GM19463 (cell line): ENCODE data around the gene NPHP4.
"Not testable (repeated sequence)": the region's sequence is repeated elsewhere in the genome, so short reads cannot be mapped to it uniquely, and the experiment has no call there.

Source experiments
- ATAC-seq: cut with Tn5 transposase; IDR thresholded peaks from one replicate; pipeline ENCODE4 v1.9.1; 2021; ENCODE audit warnings: mild to moderate bottlenecking, moderate library complexity; ENCODE audit not compliant: unreplicated experiment

The NPHP4 gene

DNA sequence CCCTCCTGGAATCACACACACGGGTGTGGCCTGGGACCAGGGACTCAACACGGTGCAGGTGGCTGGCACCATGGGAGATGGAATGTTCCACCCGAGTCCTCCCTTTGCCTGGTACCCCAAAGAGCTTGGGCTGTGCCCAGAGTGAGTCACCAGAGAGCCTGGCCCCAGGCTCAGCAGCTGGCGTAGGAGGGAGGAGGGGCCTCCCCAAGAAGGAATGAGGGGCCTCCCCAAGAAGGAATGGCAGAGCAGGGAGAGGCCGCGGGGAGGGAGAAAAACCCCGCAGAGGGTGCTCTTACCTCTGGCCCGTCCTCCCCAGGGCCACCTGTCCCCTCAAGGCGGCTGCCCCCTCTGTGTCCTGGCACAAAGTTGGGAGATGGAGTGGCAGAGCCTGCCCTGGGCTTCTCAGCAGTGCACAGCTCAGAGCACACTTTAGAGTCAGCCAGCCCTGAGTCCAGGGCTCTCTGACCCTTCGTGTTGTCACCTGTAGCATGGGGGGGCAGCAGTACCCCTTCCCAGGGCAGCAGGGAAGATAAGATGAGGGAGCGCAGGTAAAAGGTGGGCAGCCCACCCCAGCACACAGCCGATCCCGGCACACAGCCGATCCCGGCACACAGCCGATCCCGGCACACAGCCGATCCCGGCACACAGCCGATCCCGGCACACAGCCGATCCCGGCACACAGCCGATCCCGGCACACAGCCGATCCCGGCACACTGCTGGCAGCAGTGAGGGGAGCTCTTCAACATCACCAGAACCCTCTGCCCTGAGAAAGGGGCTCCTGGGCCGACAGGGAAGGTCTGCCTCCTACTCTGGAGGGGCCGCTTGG lies 33.3 kb upstream of the NPHP4 start:
- no peak for ATAC-seq

DNA sequence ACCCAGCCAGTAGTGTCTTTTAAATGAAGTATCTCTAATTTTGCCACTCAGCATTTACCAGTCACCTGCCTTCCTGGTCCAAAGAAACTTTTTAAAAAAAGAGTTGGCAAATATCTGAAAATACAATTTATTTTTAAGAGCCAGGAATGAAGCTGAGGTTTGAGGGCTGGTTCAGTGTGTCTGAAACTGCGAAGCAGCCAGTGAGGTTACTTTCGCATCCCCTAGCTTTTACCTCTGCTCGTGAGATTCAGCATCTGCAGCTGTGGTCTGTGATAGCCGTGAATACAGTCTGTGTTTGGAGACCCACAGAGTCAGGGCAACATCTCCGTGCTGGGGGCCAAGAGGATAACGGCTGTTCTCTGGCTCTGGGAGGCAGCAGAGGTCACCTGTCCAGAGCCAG lies 32.2 kb upstream of the NPHP4 start:
- no peak for ATAC-seq

DNA sequence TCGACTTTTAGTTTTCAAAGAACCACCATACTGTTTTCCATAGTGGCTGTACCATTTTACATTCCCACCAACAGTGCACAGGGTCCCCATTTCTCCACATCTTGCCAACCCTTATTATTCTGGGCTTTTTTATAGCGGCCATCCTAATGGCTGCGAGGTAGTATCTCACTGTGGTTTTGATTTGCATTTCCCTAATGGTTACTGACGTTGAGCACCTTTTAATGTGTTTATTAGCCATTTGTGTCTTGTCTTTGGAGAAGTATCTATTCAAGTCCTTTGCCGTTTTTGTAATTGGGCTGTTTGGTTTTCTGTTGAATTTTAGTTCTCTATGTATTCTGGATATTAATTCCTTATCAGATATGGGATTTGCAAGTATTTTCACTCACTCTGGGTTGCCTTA lies 31.1 kb upstream of the NPHP4 start:
- ATAC-seq, result no peak

DNA sequence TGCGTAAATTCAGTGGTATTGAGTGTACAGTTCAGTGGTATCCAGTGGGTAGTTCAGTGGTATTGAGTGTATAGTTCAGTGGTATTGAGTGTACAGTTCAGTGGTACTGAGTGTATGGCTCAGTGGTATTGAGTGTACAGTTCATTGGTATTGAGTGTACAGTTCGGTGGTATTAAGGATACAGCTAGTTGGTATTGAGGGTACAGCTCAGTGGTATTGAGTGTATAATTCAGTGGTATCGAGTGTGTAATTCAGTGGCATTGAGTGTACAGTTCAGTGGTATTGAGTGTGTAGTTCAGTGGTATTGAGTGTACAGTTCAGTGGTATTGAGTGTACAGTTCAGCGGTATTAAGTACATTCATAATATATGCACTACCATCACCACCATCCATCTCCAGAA lies 30.0 kb upstream of the NPHP4 start:
- ATAC-seq, result no peak

DNA sequence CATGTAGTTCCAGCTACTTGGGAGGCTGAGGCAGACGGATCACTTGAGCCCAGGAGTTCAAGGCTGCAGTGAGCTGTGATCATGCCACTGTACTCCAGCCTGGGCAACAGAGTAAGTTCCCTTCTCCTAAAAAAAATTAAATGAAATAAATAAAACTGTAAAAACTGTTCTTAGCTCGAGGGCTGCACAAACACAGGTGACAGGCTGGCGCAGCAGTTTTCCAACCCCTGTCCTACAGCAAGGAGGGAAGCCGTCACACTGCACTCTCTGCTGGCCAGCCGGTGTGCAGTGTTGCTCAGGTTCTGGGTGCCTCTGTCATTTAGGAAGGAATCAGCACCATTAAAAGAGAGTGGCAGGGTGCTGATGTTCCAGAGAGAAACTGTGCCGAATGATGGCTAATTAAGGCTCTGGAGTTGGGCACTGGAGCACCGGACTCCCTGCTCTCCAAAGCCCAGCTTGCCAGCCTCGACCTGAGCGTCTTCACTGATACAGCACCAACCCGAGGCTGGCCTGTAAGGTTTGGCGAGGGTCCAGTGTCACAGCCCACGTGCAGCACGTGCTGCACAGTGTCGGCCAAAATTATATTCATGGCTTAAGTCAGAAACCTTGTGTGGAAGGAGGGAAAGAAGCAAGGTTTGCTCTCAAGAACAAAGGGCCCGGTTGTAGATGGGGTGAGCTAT lies 27.1 kb upstream of the NPHP4 start:
- ATAC-seq, result no peak

DNA sequence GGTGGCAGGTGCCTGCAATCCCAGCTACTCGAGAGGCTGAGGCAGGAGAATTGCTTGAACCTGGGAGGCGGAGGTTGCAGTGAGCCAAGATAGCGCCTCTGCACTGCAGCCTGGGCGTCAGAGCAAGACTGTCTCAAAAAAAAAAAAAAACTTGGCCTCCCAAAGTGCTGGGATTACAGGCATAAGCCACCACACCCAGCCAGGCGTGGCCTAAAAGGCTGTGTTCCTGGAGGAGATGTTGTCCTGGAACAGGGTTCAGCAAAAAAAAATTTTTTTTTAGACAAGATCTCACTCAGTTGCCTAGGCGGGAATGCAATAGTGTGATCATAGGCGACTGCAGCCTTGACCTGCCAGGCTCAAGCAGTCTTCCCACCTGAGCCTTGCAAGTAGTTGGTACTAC lies 25.4 kb upstream of the NPHP4 start:
- ATAC-seq, result not testable (repeated sequence)

DNA sequence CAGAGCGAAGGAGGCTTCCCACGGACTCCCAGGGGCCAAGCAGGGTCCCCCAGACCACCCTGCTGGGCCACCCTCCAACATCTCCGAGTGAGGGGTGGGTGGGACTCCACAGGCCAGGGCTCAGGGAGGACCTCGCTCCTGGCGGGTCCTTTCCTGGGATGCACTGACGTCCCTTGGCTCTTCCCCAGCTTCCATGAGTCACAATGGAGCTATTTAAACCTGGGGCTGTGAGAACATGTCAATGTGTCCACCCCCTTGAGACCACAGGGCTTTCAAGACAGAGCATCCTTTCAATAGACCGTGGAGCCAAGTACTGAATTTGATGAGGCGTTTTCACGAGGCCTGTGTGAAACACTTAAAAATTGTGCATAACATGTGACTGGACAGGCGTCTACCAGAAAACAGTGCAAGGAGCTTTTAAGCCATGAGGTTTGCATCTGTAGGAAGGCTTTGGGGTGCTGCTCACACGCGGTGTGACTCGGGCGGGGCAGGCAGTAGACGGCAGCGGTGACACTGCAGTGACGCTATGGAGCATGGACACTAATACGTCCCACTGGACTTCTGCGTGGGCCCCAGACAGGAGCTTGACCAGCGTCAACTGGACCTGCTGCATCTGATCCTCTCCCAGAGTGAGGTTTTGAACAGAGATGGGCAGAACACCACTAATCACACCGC lies 24.1 kb upstream of the NPHP4 start:
- ATAC-seq, result no peak

DNA sequence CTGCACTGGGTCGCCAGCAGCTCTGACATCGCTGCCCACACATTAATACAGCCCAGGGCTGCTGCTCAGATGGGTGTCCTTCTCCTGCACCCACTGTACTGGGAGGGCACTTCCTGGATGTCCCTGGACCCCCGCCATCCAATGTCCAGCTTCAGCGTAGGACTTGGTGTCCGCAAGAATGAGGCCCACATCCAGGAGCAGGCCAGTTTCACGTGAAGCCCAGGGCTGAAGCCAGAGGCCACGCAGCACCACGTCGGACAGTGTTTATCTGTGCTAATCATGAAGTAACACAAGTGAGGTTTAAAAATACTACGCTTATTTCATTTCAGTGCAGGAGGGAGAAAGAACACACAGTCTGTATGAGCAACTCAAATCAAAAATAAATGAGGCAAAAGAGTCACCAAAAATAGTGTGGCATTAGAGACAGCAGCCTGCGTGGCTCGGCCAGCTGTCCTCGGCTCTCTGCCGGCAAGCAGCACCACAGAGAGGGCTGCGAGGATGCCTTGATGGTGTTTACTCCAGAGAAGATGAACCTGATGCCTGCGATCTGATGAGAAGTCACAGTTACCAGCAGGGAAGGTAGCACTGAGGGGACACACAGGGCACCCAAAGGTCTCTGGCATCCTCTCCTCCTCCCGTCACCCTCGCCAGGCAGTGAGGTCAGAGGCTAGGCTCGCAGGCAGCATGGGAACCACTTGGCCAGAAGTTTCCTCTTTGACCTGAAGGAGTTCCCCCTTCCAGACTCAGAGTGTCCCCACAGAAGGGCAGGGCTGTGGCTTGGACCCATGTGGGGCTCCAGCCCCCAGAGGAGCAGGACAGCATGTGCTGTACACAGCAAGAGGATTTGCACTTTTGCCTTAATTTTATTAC lies 22.1 kb upstream of the NPHP4 start:
- no peak for ATAC-seq

DNA sequence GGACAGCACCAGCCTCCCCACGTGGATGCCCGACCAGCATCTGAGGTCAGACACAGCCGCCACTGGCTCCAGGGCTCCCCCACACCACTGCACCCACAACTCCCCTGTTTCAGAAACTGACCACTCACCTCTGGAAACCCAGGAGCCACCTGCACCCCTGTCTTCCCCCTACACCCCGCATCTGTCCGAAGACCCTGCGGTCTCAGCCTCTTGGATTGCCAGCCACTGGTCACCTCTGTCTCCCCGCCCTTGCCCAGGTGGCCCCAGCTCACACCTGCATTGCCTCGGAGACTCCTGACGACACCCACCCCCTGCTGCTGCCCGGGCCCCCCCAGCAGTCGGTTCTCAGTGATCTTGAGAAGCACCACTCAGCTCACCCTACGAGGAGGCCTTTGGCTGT lies 21.3 kb upstream of the NPHP4 start:
- ATAC-seq, result no peak

DNA sequence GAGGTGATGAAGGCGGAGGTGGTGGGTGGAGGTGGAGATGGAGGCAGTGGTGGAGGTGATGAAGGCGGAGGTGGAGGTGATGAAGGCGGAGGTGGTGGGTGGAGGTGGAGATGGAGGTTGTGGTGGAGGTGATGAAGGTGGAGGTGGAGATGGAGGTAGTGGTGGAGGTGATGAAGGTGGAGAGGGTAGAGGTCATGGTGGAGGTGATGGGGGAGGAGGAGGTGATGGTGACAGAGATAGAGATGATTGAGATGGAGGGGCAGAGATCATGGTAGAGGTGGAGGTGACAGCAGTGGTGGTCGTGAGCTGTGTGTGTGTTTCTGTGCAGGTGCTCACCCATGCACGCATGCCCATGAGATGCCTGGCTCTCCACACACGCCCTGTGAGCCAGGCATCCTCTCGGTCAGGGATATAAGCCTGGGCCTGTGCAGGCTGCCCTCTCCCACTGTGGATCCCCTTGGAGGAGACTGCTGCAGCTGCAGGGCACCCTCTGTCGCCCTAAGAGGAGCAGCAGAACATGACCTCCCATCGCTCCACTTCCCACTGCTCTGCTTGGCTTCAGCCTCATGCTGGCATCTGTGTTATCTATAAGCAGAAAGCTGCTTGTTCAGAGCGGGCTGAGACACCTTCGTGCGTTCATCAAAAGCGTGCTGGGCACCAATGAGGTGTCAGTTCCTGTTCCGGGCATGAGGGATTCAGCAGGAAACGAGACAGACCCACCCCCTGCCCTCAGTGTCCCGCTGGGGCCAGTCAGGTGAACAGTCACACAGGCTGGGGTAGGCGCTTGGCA lies 20.5 kb upstream of the NPHP4 start:
- no peak for ATAC-seq

DNA sequence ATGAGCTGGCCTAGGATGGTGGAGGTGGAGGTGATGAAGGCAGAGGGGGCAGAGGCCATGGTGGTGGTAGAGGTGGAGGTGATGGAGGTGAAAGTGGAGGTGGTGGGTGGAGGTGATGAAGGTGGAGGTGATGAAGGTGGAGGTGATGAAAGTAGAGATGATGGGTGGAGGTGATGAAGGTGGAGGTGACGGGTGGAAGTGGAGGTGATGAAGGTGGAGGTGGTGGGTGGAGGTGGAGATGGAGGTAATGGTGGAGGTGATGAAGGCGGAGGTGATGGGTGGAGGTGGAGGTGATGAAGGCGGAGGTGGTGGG lies 19.7 kb upstream of the NPHP4 start:
- ATAC-seq, result no peak

DNA sequence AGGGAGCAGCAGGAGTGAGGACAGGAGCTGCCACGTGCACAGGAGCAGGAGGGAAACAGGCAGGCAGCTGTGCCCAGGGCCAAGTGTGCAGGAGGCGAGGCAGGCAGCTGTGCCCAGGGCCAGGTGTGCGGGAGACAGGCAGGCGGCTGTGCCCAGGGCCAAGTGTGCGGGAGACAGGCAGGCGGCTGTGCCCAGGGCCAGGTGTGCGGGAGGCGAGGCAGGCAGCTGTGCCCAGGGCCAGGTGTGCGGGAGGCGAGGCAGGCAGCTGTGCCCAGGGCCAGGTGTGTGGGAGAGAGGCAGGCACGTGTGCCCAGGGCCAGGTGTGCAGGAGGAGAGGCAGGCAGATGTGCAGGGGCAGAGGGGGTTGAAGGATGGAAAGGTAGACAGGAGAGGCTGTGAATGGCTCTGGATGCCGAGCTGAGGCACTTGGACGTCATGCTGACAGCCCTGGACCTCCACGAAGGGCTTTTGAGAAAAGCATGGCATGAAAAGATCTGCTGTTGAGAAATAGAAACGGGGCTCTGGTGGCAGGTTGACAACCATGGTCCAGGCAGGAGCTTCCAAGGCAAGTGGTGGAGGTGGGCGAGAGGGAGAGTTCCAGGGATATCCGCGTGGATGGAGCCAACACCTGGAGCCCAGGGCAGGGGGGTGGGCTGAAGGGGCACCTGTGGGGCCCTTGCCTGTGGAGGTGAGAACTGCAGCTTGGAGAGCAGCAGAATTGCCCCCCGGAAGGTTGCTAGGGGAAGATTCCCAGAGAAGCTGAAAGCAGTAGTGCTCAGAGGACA lies 19.1 kb upstream of the NPHP4 start:
- no peak for ATAC-seq

DNA sequence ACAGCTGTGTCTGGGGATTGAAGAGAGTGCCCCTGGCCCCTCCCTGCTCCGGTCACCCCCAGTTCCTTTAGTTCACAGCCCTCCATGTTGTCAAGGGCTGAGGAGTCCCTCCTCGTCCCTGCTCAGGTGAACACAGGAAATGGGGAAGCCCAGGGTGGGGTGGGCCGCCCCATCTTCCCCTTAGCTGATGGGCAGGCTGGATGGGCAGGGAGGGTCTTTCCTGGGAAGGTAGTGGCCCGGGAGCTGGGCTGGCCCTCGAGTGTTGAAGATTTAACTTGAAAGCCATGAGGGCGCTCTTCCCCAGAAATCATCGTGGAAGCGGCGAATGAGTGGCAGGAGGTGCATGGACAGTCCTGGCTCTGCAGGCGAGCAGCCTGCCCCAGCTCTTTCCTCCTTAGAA lies 18.3 kb upstream of the NPHP4 start:
- no peak for ATAC-seq

DNA sequence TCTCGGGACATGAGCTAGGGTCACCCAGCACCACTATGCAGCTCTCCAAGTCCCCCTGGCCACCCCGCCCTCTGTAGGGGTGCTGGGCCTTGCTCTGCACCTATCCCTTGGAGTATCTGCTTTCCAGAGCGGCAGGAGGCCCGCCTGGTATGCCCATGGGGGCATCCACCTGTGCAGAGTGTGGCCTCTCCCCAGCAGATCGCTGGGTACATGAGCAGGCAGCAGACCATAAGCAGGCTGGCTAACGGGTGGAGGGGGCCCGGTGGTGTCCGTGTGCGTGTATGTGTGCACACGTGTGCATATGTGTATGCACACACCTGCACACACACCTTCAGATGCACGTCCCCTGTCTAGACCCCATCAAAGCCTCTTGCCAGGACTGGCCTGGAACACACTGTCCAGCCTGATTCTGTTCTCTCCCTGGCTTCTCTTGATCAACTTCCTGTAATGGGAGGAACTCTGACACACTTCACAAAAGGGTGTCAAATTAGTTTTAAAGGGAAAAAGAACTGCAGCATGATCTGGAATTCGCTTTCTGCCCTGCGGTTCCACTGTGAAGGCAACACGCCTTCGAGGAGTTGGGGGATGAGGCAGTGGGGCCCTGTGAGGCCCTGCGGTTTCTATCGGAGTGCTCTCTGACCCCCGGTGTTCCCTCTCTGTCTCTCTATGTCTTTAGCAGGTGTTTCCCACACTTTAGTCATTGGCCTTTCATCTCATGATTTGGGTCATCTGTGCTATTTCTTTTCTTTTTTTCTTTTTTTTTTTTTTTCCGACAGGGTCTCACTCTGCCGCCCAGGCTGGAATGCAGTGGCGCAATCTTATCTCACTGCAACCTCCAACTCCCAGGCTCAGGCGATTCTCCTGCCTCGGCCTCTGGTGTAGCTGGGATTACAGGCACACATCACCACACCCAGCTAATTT lies 17.2 kb upstream of the NPHP4 start:
- no peak for ATAC-seq

DNA sequence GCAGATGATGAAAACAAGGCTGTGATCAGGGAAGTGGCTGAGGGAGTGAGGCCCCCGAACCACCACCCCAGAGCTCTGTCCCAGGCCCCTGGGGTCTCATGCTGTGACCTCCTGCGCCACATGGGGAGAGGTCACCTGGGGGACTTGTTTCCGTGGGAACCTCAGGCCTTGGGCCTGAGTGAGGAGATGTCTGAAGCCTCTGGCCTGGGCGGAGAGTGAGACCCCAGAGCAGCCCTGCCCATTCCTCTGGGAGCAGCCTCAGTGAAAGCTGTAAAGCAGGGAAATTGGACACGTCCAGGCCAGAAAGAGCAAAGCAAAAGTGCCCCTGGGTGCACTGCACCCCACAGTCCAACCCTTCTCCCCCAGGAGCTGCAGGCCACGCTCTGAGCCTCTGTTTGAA lies 16.5 kb upstream of the NPHP4 start:
- no peak for ATAC-seq

DNA sequence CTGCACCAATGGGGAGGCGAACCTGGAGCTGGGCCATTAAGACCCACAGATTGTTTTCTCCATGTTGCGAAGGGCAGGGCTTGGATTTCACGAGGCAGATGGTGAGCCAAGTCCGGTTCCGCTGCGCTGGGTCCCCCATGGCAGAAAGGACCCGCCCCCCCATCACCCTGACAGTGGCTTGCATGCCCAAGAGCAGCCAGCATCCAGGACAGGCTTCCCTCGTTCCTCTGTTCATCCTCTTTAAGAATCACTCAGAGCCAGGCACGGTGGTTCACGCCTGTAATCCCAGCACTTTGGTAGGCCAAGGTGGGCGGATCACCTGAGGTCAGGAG lies 15.8 kb upstream of the NPHP4 start:
- no peak for ATAC-seq

DNA sequence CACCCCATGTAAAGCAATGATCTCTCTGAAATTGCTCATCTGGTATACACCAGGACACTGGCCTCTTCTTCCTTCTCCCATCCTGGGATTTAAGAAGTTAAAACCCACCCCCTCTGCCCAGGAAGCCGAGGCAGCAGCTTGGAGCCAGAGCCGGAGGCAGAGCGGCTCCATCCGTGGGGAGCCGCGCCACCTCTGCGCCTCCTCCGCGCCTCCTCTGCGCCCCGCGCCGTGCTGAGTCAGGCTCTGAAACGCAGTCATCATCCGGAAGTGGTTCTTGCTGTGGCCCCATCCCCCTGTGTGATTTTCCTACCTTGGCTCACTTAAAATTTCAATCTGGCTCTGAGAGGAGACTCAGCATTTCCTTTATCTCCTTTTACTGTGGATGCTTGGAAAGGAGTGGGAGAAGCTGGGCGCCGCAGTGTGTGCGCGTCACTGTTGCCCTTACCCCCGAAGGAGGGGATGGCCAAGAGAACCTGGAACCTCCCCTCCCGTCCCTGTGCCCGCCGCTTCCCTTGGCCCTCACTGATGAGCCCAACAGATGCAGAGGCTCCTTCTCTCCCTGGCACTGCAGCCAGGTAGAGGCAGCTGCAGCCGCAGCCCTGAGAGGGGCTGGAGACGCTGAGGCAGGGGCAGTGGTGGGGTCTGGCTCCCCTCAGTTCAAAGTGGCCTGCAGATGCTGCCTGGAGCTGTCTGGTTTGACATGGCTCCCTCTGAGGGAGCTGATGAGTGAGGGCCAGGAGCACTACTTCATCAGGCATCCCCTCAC lies 15.3 kb upstream of the NPHP4 start:
- ATAC-seq, result no peak

DNA sequence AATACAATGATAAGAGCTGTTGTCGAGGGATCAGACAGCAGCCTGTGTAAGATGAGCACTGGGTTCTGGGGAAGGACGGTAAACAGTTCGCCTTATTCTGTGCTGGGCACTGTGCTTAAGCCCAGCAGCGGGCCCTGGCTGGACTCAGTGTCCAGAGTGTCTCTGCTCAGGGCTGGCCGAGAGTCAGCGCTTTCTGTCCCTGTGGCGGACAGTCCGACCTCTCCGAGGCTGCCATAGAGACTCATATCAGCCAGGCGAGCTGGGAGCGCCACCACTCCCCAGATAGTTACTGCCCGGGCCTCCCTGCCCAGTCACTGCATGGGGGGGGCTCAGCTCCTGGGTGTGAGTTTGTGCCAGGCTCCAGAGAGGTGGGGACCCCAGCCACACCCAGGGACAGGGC lies 14.7 kb upstream of the NPHP4 start:
- no peak for ATAC-seq
